ENCODE results near the gene TCEA2.

Gene TCEA2

GRCh38 chr20:64067005-64067632, 4.1 kb downstream of the TCEA2 start:
- DNase-seq, result no peak

GRCh38 chr20:64067733-64068307, 4.8 kb downstream of the TCEA2 start:
- DNase-seq, result no peak

- DNase-seq, result no peak
These were observed 5.6 kb downstream of the TCEA2 start for GRCh38 chr20:64068386-64069208.

- DNase-seq, result no peak
These were observed 6.2 kb downstream of the TCEA2 start for GRCh38 chr20:64069209-64069613.

GRCh38 chr20:64069614-64070243, 6.7 kb downstream of the TCEA2 start:
- DNase-seq, result peak; percentile 25 to 63 (median 49)

GRCh38 chr20:64070244-64070993, 7.4 kb downstream of the TCEA2 start:
- no peak for DNase-seq

GRCh38 chr20:64071341-64072332, 8.6 kb downstream of the TCEA2 start:
- DNase-seq, result no peak

GRCh38 chr20:64072498-64073063, 9.6 kb downstream of the TCEA2 start:
- DNase-seq, result no peak

- no peak for DNase-seq
These were observed 10.6 kb downstream of the TCEA2 start for GRCh38 chr20:64073476-64074183.

- DNase-seq, result no peak
These were observed 11.3 kb downstream of the TCEA2 start for GRCh38 chr20:64074184-64074789.

- DNase-seq, result no peak
These were observed 12.0 kb downstream of the TCEA2 start for GRCh38 chr20:64074963-64075362.

GRCh38 chr20:64075556-64075955, 12.6 kb downstream of the TCEA2 start:
- DNase-seq, result no peak

GRCh38 chr20:64076061-64076997, 13.3 kb downstream of the TCEA2 start:
- no peak for DNase-seq

- peak; percentile 62 to 83 (median 74) for DNase-seq
These were observed 14.1 kb downstream of the TCEA2 start for GRCh38 chr20:64077094-64077493.

- DNase-seq, result peak in 2 of 4 experiments; percentile 18 to 23
These were observed 14.5 kb downstream of the TCEA2 start for GRCh38 chr20:64077541-64077875.

- peak; percentile 17 to 58 (median 45) for DNase-seq
These were observed 15.0 kb downstream of the TCEA2 start for GRCh38 chr20:64077876-64078551.

GRCh38 chr20:64078934-64079272, 15.9 kb downstream of the TCEA2 start:
- DNase-seq, result no peak
